Type B pancreatic cell (in vitro differentiated cells): ENCODE data around the gene SLC6A19. TPM values are rescaled to one million over a fixed set of nuclear protein-coding genes. Genes with fewer than 3 reads are reported as not detected.

Source experiments
- DNase-seq: peaks from one replicate; pipeline ENCODE4 v3.0.0; 2021; ENCODE audit warnings: mixed read lengths; ENCODE audit not compliant: unreplicated experiment; ENCODE audit errors: extremely low spot score
- H3K27ac Mint-ChIP-seq: 2 replicates; pipeline ENCODE4 v1.8.0; 2021; ENCODE audit warnings: mild to moderate bottlenecking, mixed read lengths
- H3K27me3 Mint-ChIP-seq: 2 replicates; pipeline ENCODE4 v1.8.0; 2021; ENCODE audit warnings: mixed read lengths
- H3K36me3 Mint-ChIP-seq: 2 replicates; pipeline ENCODE4 v1.8.0; 2021; ENCODE audit warnings: mixed read lengths
- H3K4me1 Mint-ChIP-seq: one replicate; pipeline ENCODE4 v1.8.0; 2021; ENCODE audit warnings: mixed read lengths; ENCODE audit not compliant: unreplicated experiment
- H3K4me3 Mint-ChIP-seq: 2 replicates; pipeline ENCODE4 v1.8.0; 2021; ENCODE audit warnings: mild to moderate bottlenecking, mixed read lengths
- H3K9me3 Mint-ChIP-seq: 2 replicates; pipeline ENCODE4 v1.8.0; 2021; ENCODE audit warnings: mixed read lengths
- total RNA-seq: library from RNA; stranded (reverse); gene quantifications from 2 replicates; pipeline ENCODE4 v1.2.1, GENCODE V29; 2021; ENCODE audit warnings: low replicate concordance
- TF ChIP-seq, protein P1 (sequence below): fragments of 200-600 bp; sonication (generic); conservative IDR thresholded peaks from 2 replicates; pipeline ENCODE4 v1.5.0; 2021; ENCODE audit warnings: antibody characterized with exemption, mild to moderate bottlenecking

The SLC6A19 gene
- total RNA-seq, 1 donor from 2014 or later: 12.6 TPM

GRCh38 chr5:1244976-1245375 is 43.6 kb downstream of the SLC6A19 start:
- TF ChIP-seq, protein P1, sequence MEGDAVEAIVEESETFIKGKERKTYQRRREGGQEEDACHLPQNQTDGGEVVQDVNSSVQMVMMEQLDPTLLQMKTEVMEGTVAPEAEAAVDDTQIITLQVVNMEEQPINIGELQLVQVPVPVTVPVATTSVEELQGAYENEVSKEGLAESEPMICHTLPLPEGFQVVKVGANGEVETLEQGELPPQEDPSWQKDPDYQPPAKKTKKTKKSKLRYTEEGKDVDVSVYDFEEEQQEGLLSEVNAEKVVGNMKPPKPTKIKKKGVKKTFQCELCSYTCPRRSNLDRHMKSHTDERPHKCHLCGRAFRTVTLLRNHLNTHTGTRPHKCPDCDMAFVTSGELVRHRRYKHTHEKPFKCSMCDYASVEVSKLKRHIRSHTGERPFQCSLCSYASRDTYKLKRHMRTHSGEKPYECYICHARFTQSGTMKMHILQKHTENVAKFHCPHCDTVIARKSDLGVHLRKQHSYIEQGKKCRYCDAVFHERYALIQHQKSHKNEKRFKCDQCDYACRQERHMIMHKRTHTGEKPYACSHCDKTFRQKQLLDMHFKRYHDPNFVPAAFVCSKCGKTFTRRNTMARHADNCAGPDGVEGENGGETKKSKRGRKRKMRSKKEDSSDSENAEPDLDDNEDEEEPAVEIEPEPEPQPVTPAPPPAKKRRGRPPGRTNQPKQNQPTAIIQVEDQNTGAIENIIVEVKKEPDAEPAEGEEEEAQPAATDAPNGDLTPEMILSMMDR: peak; percentile 45
- H3K9me3 Mint-ChIP-seq: no peaks in the 10 kb centered on the region
- H3K4me3 Mint-ChIP-seq: no peak overlapping the region
- H3K4me1 Mint-ChIP-seq: no peaks in the 10 kb centered on the region
- H3K27ac Mint-ChIP-seq: no peak overlapping the region
- H3K27me3 Mint-ChIP-seq: peaks cover 9% of the 10 kb centered on the region
- no peak for DNase-seq
- no peaks in the 10 kb centered on the region for H3K36me3 Mint-ChIP-seq

DNA sequence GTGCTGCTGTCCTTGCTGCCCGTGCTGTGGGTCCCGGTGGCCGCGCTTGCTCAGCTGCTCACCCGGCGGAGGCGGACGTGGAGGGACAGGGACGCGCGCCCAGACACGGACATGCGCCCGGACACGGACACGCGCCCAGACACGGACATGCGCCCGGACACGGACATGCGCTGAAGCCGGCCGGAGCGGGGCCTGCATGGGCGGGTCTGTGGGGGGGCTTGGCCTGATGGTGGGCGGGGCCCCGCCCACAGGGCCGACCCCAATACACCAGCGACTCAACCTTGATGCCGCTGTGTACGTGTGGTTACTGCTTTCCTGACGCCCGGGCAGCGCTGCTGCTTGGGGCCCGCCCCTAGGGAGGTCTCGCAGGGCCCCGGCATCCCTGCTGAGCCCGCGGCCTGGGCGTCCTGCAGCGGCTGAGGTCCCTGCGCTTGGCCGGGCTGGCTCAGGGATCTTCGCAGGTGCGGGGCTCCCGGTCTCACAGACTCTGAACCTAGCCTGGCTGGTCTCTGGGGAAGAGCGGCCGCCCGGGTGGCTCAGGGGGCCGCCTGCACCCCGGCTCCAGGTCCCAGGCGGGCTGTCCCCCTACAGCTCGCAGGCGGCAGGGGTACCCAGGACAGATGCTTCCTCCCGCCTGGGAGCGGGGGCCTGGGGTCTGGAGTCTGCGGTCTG is 44.6 kb downstream of the SLC6A19 start:
- Mint-ChIP-seq H3K9me3 (no peaks in the 10 kb centered on the region), H3K27ac (no peak overlapping the region), H3K4me3 (no peak overlapping the region)

DNA sequence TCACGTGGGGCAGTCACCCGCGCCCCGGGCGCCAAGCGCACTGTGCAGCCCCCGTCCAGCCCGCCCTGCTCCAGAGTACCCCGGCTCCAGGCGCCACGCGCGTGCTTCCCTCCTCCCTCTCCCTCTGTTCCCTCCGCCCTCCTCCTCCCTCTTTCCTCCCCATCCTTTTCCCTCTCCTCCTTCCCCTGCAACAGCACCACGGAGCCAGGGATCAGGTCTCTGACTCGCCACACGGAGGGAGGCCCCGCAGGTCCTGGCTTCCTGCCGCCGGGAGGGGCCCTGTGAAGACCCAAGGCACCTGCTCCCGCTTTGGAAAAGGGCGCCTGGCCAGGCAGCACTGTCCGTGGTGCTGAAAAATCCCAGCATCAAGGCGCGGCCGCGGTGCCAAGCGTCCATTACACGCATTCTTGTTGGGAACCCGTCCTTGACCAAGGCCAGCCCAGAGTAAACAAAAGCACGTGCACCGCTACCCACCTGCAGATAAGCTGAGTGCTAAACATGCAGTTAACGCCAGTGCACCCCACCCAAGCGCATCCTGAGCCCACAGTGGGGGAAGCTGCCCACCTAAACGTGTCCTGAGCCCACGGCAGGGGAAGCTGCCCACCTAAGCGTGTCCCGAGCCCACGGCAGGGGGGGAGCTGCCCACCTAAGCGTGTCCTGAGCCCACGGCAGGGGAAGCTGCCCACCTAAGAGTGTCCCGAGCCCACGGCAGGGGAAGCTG is 45.5 kb downstream of the SLC6A19 start:
- Mint-ChIP-seq H3K36me3 (no peaks in the 10 kb centered on the region), H3K27me3 (peaks cover 7% of the 10 kb centered on the region), H3K4me1 (no peaks in the 10 kb centered on the region), H3K9me3 (no peaks in the 10 kb centered on the region), H3K4me3 (no peak overlapping the region), H3K27ac (no peak overlapping the region)
- TF ChIP-seq, protein P1: no peak
- DNase-seq: peak; percentile 84

More for the DNA sequence above, 44.6 kb downstream of the SLC6A19 start:
- H3K36me3 Mint-ChIP-seq: no peaks in the 10 kb centered on the region
- no peaks in the 10 kb centered on the region for H3K4me1 Mint-ChIP-seq
- H3K27me3 Mint-ChIP-seq: peaks cover 7% of the 10 kb centered on the region
- DNase-seq: no peak
- TF ChIP-seq, protein P1: no peak

GRCh38 chr5:1247811-1248210 is 46.4 kb downstream of the SLC6A19 start:
- Mint-ChIP-seq H3K4me1 (no peaks in the 10 kb centered on the region), H3K27ac (no peak overlapping the region), H3K36me3 (no peaks in the 10 kb centered on the region), H3K27me3 (peaks cover 7% of the 10 kb centered on the region), H3K4me3 (no peak overlapping the region), H3K9me3 (no peaks in the 10 kb centered on the region)
- no peak for DNase-seq
- TF ChIP-seq, protein P1: no peak

- TF ChIP-seq, protein P1: no peak
- no peaks in the 10 kb centered on the region for H3K36me3 Mint-ChIP-seq
- no peak overlapping the region for H3K4me3 Mint-ChIP-seq
- no peak overlapping the region for H3K27ac Mint-ChIP-seq
- no peaks in the 10 kb centered on the region for H3K9me3 Mint-ChIP-seq
- no peak for DNase-seq
- no peaks in the 10 kb centered on the region for H3K4me1 Mint-ChIP-seq
- H3K27me3 Mint-ChIP-seq: peaks cover 7% of the 10 kb centered on the region
These were observed 48.2 kb downstream of the SLC6A19 start for GRCh38 chr5:1249366-1250280.
